H1 (cell line): ENCODE results near the gene HTRA2. TPM values are rescaled to one million over a fixed set of nuclear protein-coding genes. Genes with fewer than 3 reads are reported as not detected.

ENCODE experiments used
- CTCF ChIA-PET: fragments of 300-600 bp; sonication (Branson Sonifier 250); formaldehyde crosslinking; loops from one replicate; lab custom pipeline; 2021; ENCODE audit not compliant: partially characterized antibody; lab: Charles Lee
- POLR2A ChIA-PET: fragments of 300-600 bp; sonication (Branson Sonifier 250); formaldehyde crosslinking; loops from one replicate; lab custom pipeline; 2021; ENCODE audit warnings: inconsistent platforms; ENCODE audit not compliant: partially characterized antibody; lab: Charles Lee
- DNase-seq, 2 experiments: peaks; one replicate each; pipeline versions ENCODE4 v3.0.0 to v3.0.0-alpha.2; 2010 to 2022; ENCODE audit warnings: low spot score in 2 of 2, low read depth in 1 of 2, mixed read lengths in 1 of 2
- FAIRE-seq: peaks from 2 replicates; lab custom pipeline; 2011; peaks lifted over from hg19 to GRCh38; lab: Jason Lieb, UNC
- H2AFZ ChIP-seq: 2 replicates; pipeline ENCODE4 v1.8.1; 2012; ENCODE audit warnings: low read length, inconsistent platforms
- H2AK5ac ChIP-seq: 2 replicates; pipeline ENCODE4 v1.6.1; 2013; ENCODE audit warnings: low read depth, low read length
- H2BK120ac ChIP-seq: replicated peaks from 2 replicates; pipeline ENCODE3; 2013; ENCODE audit warnings: low read depth, low read length, inconsistent platforms
- H2BK12ac ChIP-seq: 2 replicates; pipeline ENCODE4 v1.6.1; 2013; ENCODE audit warnings: low read depth, low read length
- H2BK15ac ChIP-seq: 2 replicates; pipeline ENCODE4 v1.6.1; 2013; ENCODE audit warnings: low read length
- H2BK20ac ChIP-seq: 2 replicates; pipeline ENCODE4 v1.6.1; 2013; ENCODE audit warnings: low read length
- H2BK5ac ChIP-seq: 2 replicates; pipeline ENCODE4 v1.6.1; 2013; ENCODE audit warnings: low read depth, low read length
- H3K14ac ChIP-seq: 2 replicates; pipeline ENCODE4 v1.6.1; 2013; ENCODE audit warnings: inconsistent platforms; ENCODE audit not compliant: insufficient read length
- H3K18ac ChIP-seq: 2 replicates; pipeline ENCODE4 v1.6.1; 2013; ENCODE audit warnings: low read length; ENCODE audit errors: extremely low read depth
- H3K23ac ChIP-seq: 2 replicates; pipeline ENCODE4 v1.6.1; 2013; ENCODE audit warnings: inconsistent platforms; ENCODE audit not compliant: insufficient read length
- H3K23me2 ChIP-seq: 2 replicates; pipeline ENCODE4 v1.6.1; 2013; ENCODE audit warnings: low read depth, low read length
- H3K27ac ChIP-seq: 2 replicates; pipeline ENCODE4 v1.6.1; 2011; ENCODE audit warnings: low read depth, low read length, inconsistent platforms
- H3K27me3 ChIP-seq, 4 experiments: replicated peaks in 1 of 4; 1 replicate in 1 of 4; 2 replicates in 3 of 4; pipeline versions ENCODE4 v1.6.1 to v1.8.1; 2011 to 2013; ENCODE audit warnings: low read length in 3 of 4, mild to moderate bottlenecking in 3 of 4, inconsistent platforms in 2 of 4, mixed read lengths in 2 of 4, moderate library complexity in 1 of 4; ENCODE audit not compliant: control insufficient read depth in 3 of 4, insufficient read depth in 3 of 4; ENCODE audit errors: extremely low read depth in 1 of 4
- H3K36me3 ChIP-seq, 4 experiments: 2 replicates each; pipeline versions ENCODE4 v1.6.1 to v1.8.1; 2011 to 2013; ENCODE audit warnings: mild to moderate bottlenecking in 4 of 4, low read length in 3 of 4, moderate library complexity in 2 of 4, control low read depth in 1 of 4, inconsistent platforms in 1 of 4; ENCODE audit not compliant: insufficient read depth in 4 of 4, control insufficient read depth in 2 of 4
- H3K4ac ChIP-seq: replicated peaks from 2 replicates; pipeline ENCODE3; 2013; ENCODE audit warnings: low read length, low read depth, mixed read lengths, inconsistent platforms; ENCODE audit not compliant: insufficient read length
- H3K4me1 ChIP-seq, 4 experiments: replicated peaks in 1 of 4; 1 replicate in 1 of 4; 2 replicates in 3 of 4; pipeline versions ENCODE4 v1.6.1 to v1.8.1; 2011 to 2013; ENCODE audit warnings: low read length in 3 of 4, inconsistent platforms in 2 of 4, mixed read lengths in 1 of 4; ENCODE audit not compliant: insufficient read depth in 4 of 4, control insufficient read depth in 3 of 4
- H3K4me2 ChIP-seq, 2 experiments: 2 replicates each; pipeline versions ENCODE4 v1.6.1 to v1.8.1; 2011 to 2013; ENCODE audit warnings: low read depth in 2 of 2, low read length in 2 of 2, control low read depth in 1 of 2, inconsistent platforms in 1 of 2, mild to moderate bottlenecking in 1 of 2; ENCODE audit not compliant: insufficient read depth in 1 of 2
- H3K4me3 ChIP-seq, 4 experiments: fragments of 200-600, 300-600 bp in 1 of 4; sonication (generic), shearing (Covaris generic), sonication (Bioruptor Twin) in 1 of 4; 2 replicates each; pipeline versions ENCODE4 v1.5.1 to v1.8.1; 2011 to 2016; ENCODE audit warnings: low read length in 4 of 4, low read depth in 3 of 4, control low read depth in 2 of 4, inconsistent platforms in 2 of 4, mild to moderate bottlenecking in 2 of 4, mixed read lengths in 1 of 4, moderate library complexity in 1 of 4; ENCODE audit not compliant: insufficient read depth in 2 of 4; ENCODE audit errors: extremely low read depth in 1 of 4
- H3K56ac ChIP-seq: replicated peaks from 2 replicates; pipeline ENCODE3; 2013; ENCODE audit warnings: low read depth, mild to moderate bottlenecking, mixed read lengths, low read length, inconsistent platforms; ENCODE audit not compliant: insufficient read length
- H3K79me1 ChIP-seq: 2 replicates; pipeline ENCODE4 v1.6.1; 2013; ENCODE audit warnings: low read depth, low read length, control low read depth
- H3K79me2 ChIP-seq, 2 experiments: 2 replicates each; pipeline versions ENCODE4 v1.6.1 to v1.8.1; 2012 to 2013; ENCODE audit warnings: low read length in 2 of 2, mild to moderate bottlenecking in 2 of 2, inconsistent platforms in 1 of 2; ENCODE audit not compliant: insufficient read depth in 2 of 2, control insufficient read depth in 1 of 2
- H3K9ac ChIP-seq, 4 experiments: replicated peaks in 1 of 4; 1 replicate in 1 of 4; 2 replicates in 3 of 4; pipeline versions ENCODE4 v1.6.1 to v1.8.1; 2011 to 2013; ENCODE audit warnings: low read depth in 3 of 4, low read length in 3 of 4, control low read depth in 2 of 4, mild to moderate bottlenecking in 2 of 4, moderate library complexity in 2 of 4, inconsistent platforms in 1 of 4; ENCODE audit errors: extremely low read depth in 1 of 4
- H3K9me3 ChIP-seq, 2 experiments: 2 replicates each; pipeline versions ENCODE4 v1.6.1 to v1.8.1; 2012 to 2013; ENCODE audit warnings: mild to moderate bottlenecking in 2 of 2, moderate library complexity in 2 of 2, control low read depth in 1 of 2, inconsistent platforms in 1 of 2, low read depth in 1 of 2, low read length in 1 of 2, mixed read lengths in 1 of 2; ENCODE audit not compliant: insufficient read depth in 2 of 2
- H4K20me1 ChIP-seq, 2 experiments: replicated peaks in 1 of 2; 2 replicates each; pipeline versions ENCODE3 to v1.8.1; 2011 to 2013; ENCODE audit warnings: inconsistent platforms in 2 of 2, low read length in 2 of 2, mild to moderate bottlenecking in 1 of 2; ENCODE audit not compliant: insufficient read depth in 2 of 2, control insufficient read depth in 1 of 2
- H4K5ac ChIP-seq: 2 replicates; pipeline ENCODE4 v1.6.1; 2013; ENCODE audit warnings: low read length, low read depth, mixed read lengths, inconsistent platforms; ENCODE audit not compliant: insufficient read length
- H4K8ac ChIP-seq: 2 replicates; pipeline ENCODE4 v1.8.0; 2013; ENCODE audit warnings: mild to moderate bottlenecking, moderate library complexity, low read length, inconsistent platforms; ENCODE audit not compliant: insufficient read depth; ENCODE audit errors: extremely low read depth
- H4K91ac ChIP-seq: replicated peaks from 2 replicates; pipeline ENCODE3; 2013; ENCODE audit warnings: low read length, mixed read lengths, inconsistent platforms; ENCODE audit not compliant: insufficient read length
- CREB1 ChIP-seq: IDR thresholded peaks from 2 replicates; pipeline ENCODE4 v1.6.1; 2012; ENCODE audit warnings: inconsistent platforms
- HDAC2 ChIP-seq, 2 experiments: fragments of 300-600 bp in 1 of 2; sonication (generic) in 1 of 2; IDR thresholded peaks; 2 replicates each; pipeline ENCODE4 v1.6.1; 2011 to 2012; ENCODE audit warnings: low read depth in 2 of 2, low read length in 2 of 2, mild to moderate bottlenecking in 2 of 2, moderate library complexity in 2 of 2, borderline replicate concordance in 1 of 2, inconsistent platforms in 1 of 2
- POU5F1 ChIP-seq: IDR thresholded peaks from 2 replicates; pipeline ENCODE4 v1.6.1; 2011; ENCODE audit warnings: low read depth, mild to moderate bottlenecking, low read length, moderate library complexity
- RNF2 ChIP-seq: fragments of 200-900, 300-1000 bp; sonication (generic); IDR thresholded peaks from 2 replicates; pipeline ENCODE4 v1.7.1; 2016; ENCODE audit warnings: borderline replicate concordance, low read depth, mild to moderate bottlenecking, antibody characterized with exemption, low read length; ENCODE audit not compliant: poor library complexity, severe bottlenecking; ENCODE audit errors: missing control alignments
- USF2 ChIP-seq: IDR thresholded peaks from 2 replicates; pipeline ENCODE4 v1.6.1; 2011; ENCODE audit warnings: low read length, improper control_type of control experiment
- WGBS, 2 experiments: shearing (Covaris generic) in 1 of 2; methylation state at CpG; one replicate each; pipeline versions ENCODE4 v1.1.6 to v1.1.7; 2013 to 2015; ENCODE audit warnings: low lambda C conversion rate in 2 of 2, mixed read lengths in 2 of 2, inconsistent platforms in 1 of 2, low coverage in 1 of 2, missing lambda C conversion rate in 1 of 2; ENCODE audit not compliant: insufficient replicate concordance in 2 of 2, insufficient coverage in 1 of 2, insufficient read length in 1 of 2; ENCODE audit errors: extremely low coverage in 1 of 2, missing lambda C conversion rate in 1 of 2; 5-methylcytosine and 5-hydroxymethylcytosine counted together
- polyA plus RNA-seq, 7 experiments: library from polyadenylated mRNA; depleted of rRNA in 3 of 7; stranded (reverse) in 5 of 7; unstranded in 2 of 7; fragments of >200 nt in 5 of 7; fragments of 200-250 nt in 2 of 7; gene quantifications; 1 replicate in 5 of 7; 2 replicates in 1 of 7; 4 replicates in 1 of 7; pipeline versions ENCODE4 v1.2.1 to v1.2.3, GENCODE V29; 2011 to 2013; ENCODE audit warnings: missing spikeins in 2 of 7, mixed read lengths in 2 of 7
- total RNA-seq: library from RNA; stranded (reverse); fragmentation: NEBNext Ultra II Directional; extraction: Animal tissue kit (Norgen Biotek cat#: 25700); gene quantifications from 2 replicates; pipeline ENCODE4 v1.2.1, GENCODE V29; 2021

HTRA2 gene
- total and polyA plus RNA-seq, 2 of the 8 experiments (the other 6 are each of a cell fraction or from before 2014, with no cell fraction given), result 21.6 to 37.6 TPM

GRCh38 chr2:74576863-74577229, 47.1 kb downstream of the HTRA2 start:
- H3K27ac ChIP-seq, result no peak overlapping the region
- H4K8ac ChIP-seq, result no peak overlapping the region
- no peak overlapping the region for H2BK12ac ChIP-seq
- 0 out of 2 replicates have a peak, but pooled peaks cover 1% of the 10 kb centered on the region for H3K23me2 ChIP-seq
- no peak overlapping the region for H3K23ac ChIP-seq
- no peak overlapping the region for H2AK5ac ChIP-seq
- no peak overlapping the region for H3K56ac ChIP-seq
- TF ChIP-seq RNF2, result no peak
- TF ChIP-seq USF2, result no peak
- TF ChIP-seq HDAC2 (IDR thresholded peaks at IDR 0.05; ENCODE audit: borderline replicate concordance in 1 of 2, low read depth in 2 of 2, low read length in 2 of 2), result no peak
- no peak for TF ChIP-seq CREB1
- TF ChIP-seq POU5F1, result no peak
- no peaks in the 10 kb centered on the region for H3K79me2 ChIP-seq
- 81% methylated on average over 1 of the region's 1 CpG; no CpG with 5 or more reads in 1 of the 2 experiments for WGBS, 2 experiments
- H3K4ac ChIP-seq, result no peak overlapping the region
- H3K79me1 ChIP-seq, result no peaks in the 10 kb centered on the region
- DNase-seq, result no peak
- ChIA-PET CTCF (interaction anchor here (0.8 to 10.0 kb wide), 9 partner anchors 10 to 74 kb away, joined by 3 to 158 read pairs (median 4); no protein-coding TSS in a partner anchor), POLR2A (interaction anchor here (1.4 to 1.5 kb wide), 2 partner anchors 10 to 79 kb away, joined by 4 to 5 read pairs; no protein-coding TSS in a partner anchor)
- H4K5ac ChIP-seq, result no peak overlapping the region
- no peak overlapping the region for H2AFZ ChIP-seq
- H4K20me1 ChIP-seq, result no peaks in the 10 kb centered on the region
- no peak overlapping the region for H2BK15ac ChIP-seq
- no peak overlapping the region for H3K9ac ChIP-seq
- H2BK120ac ChIP-seq, result no peak overlapping the region
- FAIRE-seq, result no peak
- H3K36me3 ChIP-seq, result no peaks in the 10 kb centered on the region
- H4K91ac ChIP-seq, result no peak overlapping the region
- no peak overlapping the region for H2BK20ac ChIP-seq
- no peak overlapping the region for H3K4me2 ChIP-seq
- H3K27me3 ChIP-seq, result no peaks in the 10 kb centered on the region
- H3K14ac ChIP-seq, result no peak overlapping the region
- H3K9me3 ChIP-seq, result no peaks in the 10 kb centered on the region
- no peak overlapping the region for H3K18ac ChIP-seq
- no peaks in the 10 kb centered on the region for H3K4me1 ChIP-seq
- no peak overlapping the region for H2BK5ac ChIP-seq
- H3K4me3 ChIP-seq, result no peak overlapping the region
